ENCODE measurements around the gene TEDC2. TPM values are rescaled to one million over a fixed set of nuclear protein-coding genes. Genes with fewer than 3 reads are reported as not detected.

Gene TEDC2
- total and polyA plus RNA-seq, 9 of the 15 experiments (the other 6 are each of a cell fraction or from before 2014, with no cell fraction given): 0.75 to 57.0 (median 17.6) TPM

- TF ChIP-seq ZBTB40 (IDR thresholded peaks at IDR 0.05) (0 out of 2 replicates have a peak, but pooled peaks have one; percentile 20), ZBTB40 (CRISPR knock-in tag; IDR thresholded peaks at IDR 0.05) (0 out of 2 replicates have a peak, but pooled peaks have one; percentile 23), HNRNPUL1 (IDR thresholded peaks at IDR 0.05; ENCODE audit: low read length) (no peak), ZNF398 (CRISPR knock-in tag; IDR thresholded peaks at IDR 0.05) (no peak), PTBP1 (IDR thresholded peaks at IDR 0.05; ENCODE audit: low read depth, low read length) (no peak), MTA2 (IDR thresholded peaks at IDR 0.05; ENCODE audit: low read depth) (no peak), NR2C2 (CRISPR knock-in tag; IDR thresholded peaks at IDR 0.05) (peak; percentile 74), NR2C2 (tag; IDR thresholded peaks at IDR 0.05) (peak; percentile 93), EP300 (IDR thresholded peaks at IDR 0.05; ENCODE audit: low read length) (peak; percentile 49), HINFP (tag; conservative IDR thresholded peaks at IDR 0.05; ENCODE audit: low read depth) (no peak), NFE2L1 (tag; IDR thresholded peaks at IDR 0.05; ENCODE audit: borderline replicate concordance, low read depth) (no peak), KLF13 (tag; IDR thresholded peaks at IDR 0.05; ENCODE audit: borderline replicate concordance, low read depth) (no peak), NRF1 (conservative IDR thresholded peaks at IDR 0.05 in 1 of 2, IDR thresholded peaks at IDR 0.05 in 1 of 2) (peak; percentile 55 to 61; a peak in 3 of 4 replicates), ZNF347 (CRISPR knock-in tag; IDR thresholded peaks at IDR 0.05; ENCODE audit: low read depth) (no peak), FOXK1 (CRISPR knock-in tag; IDR thresholded peaks at IDR 0.05; ENCODE audit: borderline replicate concordance) (no peak)
Measured at GRCh38 chr16:2484898-2485508, 25.1 kb downstream of the TEDC2 start (continued).

All from K562 (cell line).